GM18861 (cell line): ENCODE data around the gene PMM2.
"Not testable (repeated sequence)": the region's sequence is repeated elsewhere in the genome, so short reads cannot be mapped to it uniquely, and the experiment has no call there.

Experiments
- ATAC-seq: cut with Tn5 transposase; IDR thresholded peaks from one replicate; pipeline ENCODE4 v1.9.1; 2021; ENCODE audit not compliant: unreplicated experiment

PMM2 gene

GRCh38 chr16:8866118-8866883, 68.7 kb downstream of the PMM2 start:
- no peak for ATAC-seq

DNA sequence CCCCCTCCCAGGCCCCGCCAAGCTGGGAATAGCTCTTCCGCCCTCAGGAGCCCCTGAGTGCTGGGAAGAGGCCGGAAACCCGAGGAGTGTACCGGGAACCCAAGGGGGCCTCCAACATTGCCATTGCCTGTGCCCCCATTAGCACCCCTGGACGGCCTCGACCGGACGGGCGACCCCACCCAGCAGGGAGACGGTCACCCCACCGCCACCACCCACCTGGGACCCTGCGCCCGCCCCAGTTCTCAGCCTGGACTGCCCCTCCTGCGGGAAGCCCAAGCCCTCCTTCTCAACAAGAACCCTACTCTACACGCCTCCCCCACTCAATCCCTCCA, 69.2 kb downstream of the PMM2 start:
- no peak for ATAC-seq

- ATAC-seq, result no peak
Measured at GRCh38 chr16:8867216-8867931, 69.7 kb downstream of the PMM2 start.

GRCh38 chr16:8867932-8868415, 70.3 kb downstream of the PMM2 start:
- ATAC-seq, result no peak

DNA sequence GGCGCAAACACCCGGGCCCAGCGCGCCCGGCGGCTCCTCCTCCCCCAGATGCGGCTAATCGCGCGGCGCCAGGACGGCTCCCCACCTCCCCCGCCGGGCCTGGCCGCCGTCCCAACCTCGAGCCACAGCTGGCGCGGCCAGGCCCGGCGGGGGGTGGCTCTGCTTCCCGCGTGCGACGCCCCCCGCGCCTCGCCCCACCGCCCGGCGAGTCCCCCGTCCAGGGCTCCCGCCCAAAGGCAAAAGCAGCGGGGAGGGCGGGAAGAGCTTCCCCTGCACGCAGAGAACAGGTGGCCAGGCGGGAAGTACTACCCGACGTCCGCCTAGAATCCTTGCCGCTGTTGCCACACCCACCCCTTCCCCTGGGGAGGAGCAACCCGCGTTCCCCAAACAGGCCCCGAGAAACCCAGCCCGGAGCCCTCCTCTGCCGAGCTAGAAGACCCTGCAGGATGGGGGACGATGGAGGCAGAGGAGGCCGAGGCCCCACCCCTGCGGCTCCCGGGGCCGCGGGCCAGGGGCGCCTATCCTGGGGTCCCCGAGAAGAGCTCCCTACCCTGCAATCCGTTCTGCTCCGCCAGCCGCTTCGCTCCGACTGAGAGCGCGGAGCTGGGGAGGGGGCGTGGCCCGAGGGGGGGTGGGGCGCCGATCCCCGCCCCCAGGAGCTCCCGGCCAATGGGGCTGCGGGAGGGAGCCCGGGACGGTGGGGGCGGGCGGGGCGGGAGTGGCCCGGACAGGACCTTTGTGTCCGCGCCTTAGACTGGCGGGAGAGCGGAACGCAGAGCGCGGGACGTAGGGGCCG, 71.0 kb downstream of the PMM2 start, which contains the start of gene CARHSP1:
CARHSP1 (minus strand) TSS at position 591 of the 796 bp plus-strand sequence. CDS start 9,678 bp downstream, outside the sequence.
- ATAC-seq, result peak; percentile 54

DNA sequence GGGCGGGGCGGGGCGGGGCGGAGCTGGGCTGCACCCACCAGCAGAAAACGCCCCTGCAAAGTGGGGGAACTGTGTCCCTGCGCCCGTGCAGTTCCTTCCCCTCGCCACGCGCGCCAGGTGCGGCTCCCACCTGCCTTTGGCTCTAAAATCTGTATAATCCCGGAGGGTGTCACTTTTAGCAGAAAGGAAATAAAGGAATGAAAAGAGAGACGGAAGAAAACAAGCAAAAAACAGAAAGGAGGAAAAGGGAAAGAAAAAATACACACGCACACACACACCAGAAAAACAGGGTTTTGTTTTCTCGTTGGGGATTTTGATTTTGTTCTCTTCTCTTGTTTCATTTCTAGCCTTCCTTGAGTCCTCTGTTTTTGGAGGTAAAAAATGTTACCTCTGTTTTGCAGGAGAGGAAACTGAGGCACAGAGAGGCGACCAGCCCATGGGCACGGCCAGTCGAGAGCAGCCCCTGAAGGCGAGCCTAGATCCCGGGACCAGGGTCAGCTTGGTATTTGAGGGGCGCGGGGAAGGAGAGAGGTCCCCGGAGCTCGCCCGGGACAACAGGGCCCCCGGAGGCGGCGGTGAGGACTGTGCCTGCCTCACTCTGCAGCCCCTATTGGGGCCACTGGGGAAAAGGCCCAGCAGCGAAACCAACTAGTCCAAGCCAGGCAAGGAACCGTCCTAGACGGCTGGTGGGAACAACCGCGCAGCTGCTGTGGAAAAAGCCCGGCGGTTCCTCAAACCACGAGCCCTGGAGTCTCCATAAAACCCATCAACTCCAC, 71.8 kb downstream of the PMM2 start:
- no peak for ATAC-seq

GRCh38 chr16:8869988-8870241, 72.3 kb downstream of the PMM2 start:
- not testable (repeated sequence) for ATAC-seq

GRCh38 chr16:8872071-8872470, 74.4 kb downstream of the PMM2 start:
- ATAC-seq, result no peak

GRCh38 chr16:8872967-8873865, 75.6 kb downstream of the PMM2 start:
- no peak for ATAC-seq

- not testable (repeated sequence) for ATAC-seq
Measured at GRCh38 chr16:8873866-8874195, 76.2 kb downstream of the PMM2 start.

GRCh38 chr16:8874388-8874787, 76.7 kb downstream of the PMM2 start:
- ATAC-seq, result no peak

DNA sequence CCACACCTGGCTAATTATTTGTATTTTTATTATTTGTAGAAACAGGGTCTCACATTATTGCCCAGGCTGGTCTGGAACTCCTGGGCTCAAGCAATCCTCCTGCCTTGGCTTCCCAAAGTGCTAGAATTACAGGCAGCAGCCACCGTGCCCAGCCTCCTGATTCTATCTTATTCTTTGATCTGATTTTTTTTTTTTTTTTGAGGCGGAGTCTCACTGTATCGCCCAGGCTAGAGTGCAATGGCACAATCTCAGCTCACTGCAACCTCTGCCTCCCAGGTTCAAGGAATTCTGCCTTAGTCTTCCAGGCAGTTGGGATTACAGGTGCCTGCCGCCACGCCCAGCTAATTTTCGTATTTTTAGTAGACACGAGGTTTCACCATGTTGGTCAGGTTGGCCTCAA, 77.7 kb downstream of the PMM2 start:
- not testable (repeated sequence) for ATAC-seq

- no peak for ATAC-seq
Measured at GRCh38 chr16:8877894-8878522, 80.4 kb downstream of the PMM2 start.

- ATAC-seq, result no peak
Measured at GRCh38 chr16:8878523-8878911, 80.9 kb downstream of the PMM2 start.

- ATAC-seq, result no peak
Measured at GRCh38 chr16:8880839-8881510, 83.3 kb downstream of the PMM2 start.

DNA sequence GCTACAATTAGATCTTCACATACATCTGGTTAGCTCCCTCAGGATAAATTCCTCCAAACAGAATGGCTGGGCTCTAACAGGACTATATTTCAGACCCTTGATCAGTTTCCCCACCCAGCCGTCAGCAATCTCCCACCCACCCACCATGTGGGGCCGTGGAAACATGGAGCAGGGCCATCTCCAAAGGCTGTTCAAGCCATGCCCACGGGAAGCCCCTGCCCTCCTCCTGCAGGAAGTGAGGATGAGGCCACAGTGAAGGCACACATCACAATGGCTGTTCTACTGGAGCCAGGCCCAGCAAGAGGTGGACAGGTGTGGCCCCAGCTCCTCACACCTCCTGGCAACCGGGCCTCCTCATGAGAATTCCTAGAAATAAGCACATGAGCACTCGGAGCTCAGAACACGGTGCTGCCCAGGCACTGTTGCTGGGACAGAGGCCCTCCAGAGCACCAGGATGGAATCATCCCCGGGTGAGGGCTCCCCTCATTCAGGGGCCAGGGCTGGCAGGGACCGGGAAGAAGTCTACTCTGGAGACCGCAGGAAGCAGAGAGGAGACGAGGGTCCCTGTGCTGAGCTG, 84.5 kb downstream of the PMM2 start, which contains the start of gene LITAFD:
LITAFD (plus strand) TSS at position 311 of the 577 bp plus-strand sequence. CDS start 2,005 bp downstream, outside the sequence.
- ATAC-seq, result no peak

GRCh38 chr16:8882725-8883377, 85.2 kb downstream of the PMM2 start:
- no peak for ATAC-seq
